ENCODE results near the gene SIX2. TPM values are rescaled to one million over a fixed set of nuclear protein-coding genes. Genes with fewer than 3 reads are reported as not detected.

SIX2 gene
- total and polyA plus RNA-seq, 2 of the 8 experiments (the other 6 are each of a cell fraction or from before 2014, with no cell fraction given) = 0.47 to 1.0 TPM

DNA sequence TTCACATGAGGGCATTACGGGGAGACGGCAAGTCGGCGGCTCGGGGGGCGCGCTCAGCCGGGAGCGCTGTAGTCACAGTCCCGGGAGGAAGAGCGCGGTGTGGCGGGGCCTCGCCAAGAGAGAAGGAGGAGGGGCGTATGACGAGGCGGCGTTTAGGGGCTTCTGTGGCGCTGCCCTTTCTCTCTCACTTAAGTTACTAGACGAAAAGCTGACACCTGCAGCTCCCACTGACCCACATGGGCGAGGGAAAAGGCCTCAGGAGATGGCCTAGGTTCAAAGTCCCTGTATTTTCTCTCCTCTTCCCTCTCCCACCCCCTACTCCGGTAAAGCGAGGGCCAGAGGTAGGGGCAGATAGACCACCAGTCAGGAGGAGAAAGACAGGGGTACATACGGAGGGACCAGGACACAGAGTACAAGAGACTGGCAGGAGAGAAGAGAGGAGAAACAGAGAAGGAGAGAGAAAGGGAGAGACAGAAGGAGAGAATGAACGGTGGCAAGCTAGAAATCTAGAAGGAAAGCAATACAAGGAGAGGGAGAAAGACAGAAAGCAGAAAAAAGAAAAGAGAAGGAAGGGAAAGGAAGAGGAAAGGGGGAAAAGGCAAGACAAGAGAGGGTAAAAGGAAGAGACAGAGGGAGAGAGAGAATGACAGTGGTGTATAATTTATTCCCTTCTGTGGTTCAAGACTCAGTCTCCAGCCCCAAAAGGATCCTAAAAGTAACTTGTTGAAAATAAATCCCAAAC is 3.8 kb downstream of the SIX2 start:
- ChIA-PET CTCF (ENCODE audit: partially characterized antibody) (interaction anchor here (0.6 to 8.0 kb wide), 13 partner anchors 8 to 484 kb away, joined by 3 to 46 read pairs (median 4); no protein-coding TSS in a partner anchor), POLR2A (ENCODE audit: partially characterized antibody) (interaction anchor here (1.2 to 4.1 kb wide), 3 partner anchors 8 to 70 kb away, joined by 3 to 20 read pairs (median 4); no protein-coding TSS in a partner anchor)
- peaks cover 22% of the 10 kb centered on the region; the same call in 1 of the 2 replicates for H3K23me2 ChIP-seq (ENCODE audit: low read depth, low read length)
- H2BK120ac ChIP-seq (replicated peaks; ENCODE audit: low read depth, low read length) = no peak overlapping the region
- peak overlapping the region in 1 of 4 experiments; percentile 30; a peak in 3 of 8 replicates for H3K4me3 ChIP-seq (ENCODE audit: extremely low read depth in 1 of 4, insufficient read depth in 2 of 4, low read depth in 3 of 4, low read length in 4 of 4)
- H3K14ac ChIP-seq (ENCODE audit: insufficient read length) = no peak overlapping the region
- H3K36me3 ChIP-seq (ENCODE audit: control insufficient read depth in 2 of 4, insufficient read depth in 4 of 4, low read length in 3 of 4) = peaks cover 0 to 10% (median 0%) of the 10 kb centered on the region in 4 experiments; a peak in 1 of 8 replicates
- H2BK12ac ChIP-seq (ENCODE audit: low read depth, low read length) = no peak overlapping the region
- peaks cover 84 to 92% (median 89%) of the 10 kb centered on the region in 4 experiments for H3K27me3 ChIP-seq (replicated peaks in 1 of 4; ENCODE audit: control insufficient read depth in 3 of 4, extremely low read depth in 1 of 4, insufficient read depth in 3 of 4, low read length in 3 of 4)
- no peak overlapping the region for H3K56ac ChIP-seq (replicated peaks; ENCODE audit: insufficient read length, low read depth, low read length)
- no peak overlapping the region for H2BK5ac ChIP-seq (ENCODE audit: low read depth, low read length)
- H3K27ac ChIP-seq (ENCODE audit: low read depth, low read length) = no peak overlapping the region
- H3K23ac ChIP-seq (ENCODE audit: insufficient read length) = no peak overlapping the region
- H2AFZ ChIP-seq (ENCODE audit: low read length) = no peak overlapping the region
- FAIRE-seq (no peak), DNase-seq (ENCODE audit: low read depth in 1 of 2, low spot score in 2 of 2) (peak in 1 of 2 experiments; percentile 56)
- no peak overlapping the region for H3K9ac ChIP-seq (replicated peaks in 1 of 4; ENCODE audit: extremely low read depth in 1 of 4, low read depth in 3 of 4, low read length in 3 of 4)
- H4K8ac ChIP-seq (ENCODE audit: extremely low read depth, insufficient read depth, low read length) = no peak overlapping the region
- H3K4ac ChIP-seq (replicated peaks; ENCODE audit: insufficient read length, low read depth, low read length) = no peak overlapping the region
- no peak overlapping the region for H3K18ac ChIP-seq (ENCODE audit: extremely low read depth, low read length)
- H3K79me2 ChIP-seq (ENCODE audit: control insufficient read depth in 1 of 2, insufficient read depth in 2 of 2, low read length in 2 of 2) = no peaks in the 10 kb centered on the region
- H3K9me3 ChIP-seq (ENCODE audit: insufficient read depth in 2 of 2, low read depth in 1 of 2, low read length in 1 of 2) = no peaks in the 10 kb centered on the region
- H3K4me1 ChIP-seq (replicated peaks in 1 of 4; ENCODE audit: control insufficient read depth in 3 of 4, insufficient read depth in 4 of 4, low read length in 3 of 4) = peaks cover 0 to 30% (median 21%) of the 10 kb centered on the region in 4 experiments; a peak in 5 of 7 replicates
- H2BK15ac ChIP-seq (ENCODE audit: low read length) = no peak overlapping the region
- peaks cover 3 to 30% of the 10 kb centered on the region in 2 experiments for H4K20me1 ChIP-seq (replicated peaks in 1 of 2; ENCODE audit: control insufficient read depth in 1 of 2, insufficient read depth in 2 of 2, low read length in 2 of 2)
- no peak overlapping the region for H4K91ac ChIP-seq (replicated peaks; ENCODE audit: insufficient read length, low read length)
- no peak overlapping the region for H2BK20ac ChIP-seq (ENCODE audit: low read length)
- H3K4me2 ChIP-seq (ENCODE audit: insufficient read depth in 1 of 2, low read depth in 2 of 2, low read length in 2 of 2) = peak overlapping the region; percentile 80 to 83
- H4K5ac ChIP-seq (ENCODE audit: insufficient read length, low read depth, low read length) = no peak overlapping the region
- 0 out of 2 replicates have a peak overlapping the region, but pooled peaks have one; percentile 40 for H2AK5ac ChIP-seq (ENCODE audit: low read depth, low read length)
- H3K79me1 ChIP-seq (ENCODE audit: low read depth, low read length) = no peaks in the 10 kb centered on the region
- 5% methylated on average over 24 of the region's 25 CpGs; no CpG with 5 or more reads in 1 of the 2 experiments for WGBS, 2 experiments (ENCODE audit: extremely low coverage in 1 of 2, insufficient coverage in 1 of 2, insufficient read length in 1 of 2, insufficient replicate concordance in 2 of 2, low coverage in 1 of 2, low lambda C conversion rate in 2 of 2, missing lambda C conversion rate in 1 of 2)
- TF ChIP-seq GTF2F1 (IDR thresholded peaks at IDR 0.05; ENCODE audit: borderline replicate concordance, low read depth, low read length) = no peak
- TF ChIP-seq SP4 (IDR thresholded peaks at IDR 0.05; ENCODE audit: low read length) = no peak
- no peak for TF ChIP-seq CHD2 (IDR thresholded peaks at IDR 0.05; ENCODE audit: low read length)
- TF ChIP-seq ATF3 (IDR thresholded peaks at IDR 0.05; ENCODE audit: insufficient read depth, low read depth, low read length) = no peak
- TF ChIP-seq SRF (IDR thresholded peaks at IDR 0.05; ENCODE audit: low read depth, low read length) = no peak
